ENCODE data around the gene RXRA.

GRCh38 chr9:134358026-134358661 lies 31.9 kb downstream of the RXRA start:
- TF ChIP-seq CTCF (IDR thresholded peaks at IDR 0.05) (no peak), POLR2A (IDR thresholded peaks at IDR 0.05) (no peak)

Data from thyroid gland (tissue), 4 donors.